Coronary artery (tissue), 2 donors: ENCODE data around the gene SFT2D3.

Experiments
- DNase-seq: peaks from one replicate; pipeline ENCODE4 v3.0.0-alpha.2; 2017; ENCODE audit warnings: low spot score
- H3K27ac ChIP-seq, 2 donors: fragments of 200-600 bp; sonication (generic); one replicate each; pipeline ENCODE4 v1.5.1; 2016 to 2019
- H3K4me3 ChIP-seq: fragments of 200-600 bp; sonication (generic); 2 replicates; pipeline ENCODE4 v1.5.1; 2016; ENCODE audit warnings: mild to moderate bottlenecking, moderate library complexity
- TF ChIP-seq, protein P1 (sequence below): fragments of 200-600 bp; sonication (generic); IDR thresholded peaks from one replicate; pipeline ENCODE4 v1.5.1; 2019; ENCODE audit warnings: antibody characterized with exemption

SFT2D3 gene

DNA sequence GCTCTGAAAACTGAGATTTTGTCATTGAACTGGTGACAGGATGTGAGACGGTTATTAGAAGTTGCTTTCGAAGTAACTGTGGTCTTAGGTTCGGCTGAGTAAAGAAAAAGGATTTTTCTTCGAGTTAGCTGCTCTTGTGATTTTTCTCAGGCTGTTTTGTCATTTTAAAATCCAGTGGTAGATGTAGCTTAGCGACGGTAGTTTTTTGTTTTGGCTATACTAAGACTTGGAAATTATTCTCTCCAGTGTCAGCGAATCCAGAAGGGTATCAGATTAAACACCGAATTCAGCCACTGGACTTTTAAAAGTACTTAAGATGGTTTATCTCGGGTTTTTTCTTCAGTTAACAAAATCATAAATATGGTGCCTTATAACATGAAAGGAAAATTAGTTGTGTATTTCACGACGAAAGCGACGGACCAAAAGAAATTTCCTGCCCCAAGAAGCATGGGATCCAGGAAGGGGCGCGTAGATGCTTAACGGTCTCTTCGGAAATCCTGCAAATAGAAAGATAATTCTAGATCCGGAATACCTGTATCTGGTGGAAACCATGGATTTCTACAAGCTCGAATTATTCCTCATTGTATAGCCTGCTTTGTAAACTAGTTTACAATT, 1.2 kb downstream of the SFT2D3 start:
- DNase-seq = no peak
- TF ChIP-seq, protein P1, sequence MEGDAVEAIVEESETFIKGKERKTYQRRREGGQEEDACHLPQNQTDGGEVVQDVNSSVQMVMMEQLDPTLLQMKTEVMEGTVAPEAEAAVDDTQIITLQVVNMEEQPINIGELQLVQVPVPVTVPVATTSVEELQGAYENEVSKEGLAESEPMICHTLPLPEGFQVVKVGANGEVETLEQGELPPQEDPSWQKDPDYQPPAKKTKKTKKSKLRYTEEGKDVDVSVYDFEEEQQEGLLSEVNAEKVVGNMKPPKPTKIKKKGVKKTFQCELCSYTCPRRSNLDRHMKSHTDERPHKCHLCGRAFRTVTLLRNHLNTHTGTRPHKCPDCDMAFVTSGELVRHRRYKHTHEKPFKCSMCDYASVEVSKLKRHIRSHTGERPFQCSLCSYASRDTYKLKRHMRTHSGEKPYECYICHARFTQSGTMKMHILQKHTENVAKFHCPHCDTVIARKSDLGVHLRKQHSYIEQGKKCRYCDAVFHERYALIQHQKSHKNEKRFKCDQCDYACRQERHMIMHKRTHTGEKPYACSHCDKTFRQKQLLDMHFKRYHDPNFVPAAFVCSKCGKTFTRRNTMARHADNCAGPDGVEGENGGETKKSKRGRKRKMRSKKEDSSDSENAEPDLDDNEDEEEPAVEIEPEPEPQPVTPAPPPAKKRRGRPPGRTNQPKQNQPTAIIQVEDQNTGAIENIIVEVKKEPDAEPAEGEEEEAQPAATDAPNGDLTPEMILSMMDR = no peak
- H3K4me3 ChIP-seq = peak overlapping the region; percentile 89
- peak overlapping the region; percentile 89 to 97 for H3K27ac ChIP-seq

DNA sequence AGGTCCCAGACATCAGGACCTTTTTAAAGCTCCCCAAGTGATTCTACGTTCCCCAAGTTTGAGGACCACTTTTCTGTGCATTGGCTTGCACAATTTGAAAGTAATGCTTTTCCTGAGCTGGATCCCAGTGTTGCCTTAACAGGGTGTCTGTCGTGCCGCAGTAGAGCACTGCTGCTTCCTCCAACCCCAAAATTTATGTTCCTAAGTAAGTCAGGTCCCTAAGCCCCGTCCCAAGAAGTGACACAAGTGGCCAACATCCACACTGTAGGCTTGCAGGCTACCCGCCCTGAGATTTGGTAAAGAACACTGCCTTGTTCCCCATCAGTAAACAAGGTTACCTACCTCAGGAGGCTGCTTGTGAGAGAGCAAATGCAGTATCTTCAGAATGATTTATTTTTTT, 2.0 kb downstream of the SFT2D3 start:
- H3K4me3 ChIP-seq = peak overlapping the region; percentile 8
- H3K27ac ChIP-seq = no peak overlapping the region
- TF ChIP-seq, protein P1 = no peak
- no peak for DNase-seq

- Histone ChIP-seq H3K4me3 (no peak overlapping the region), H3K27ac (peak overlapping the region in 1 of 2 donors; percentile 55)
- TF ChIP-seq, protein P1 = no peak
- DNase-seq = no peak
Observed at GRCh38 chr2:127704641-127705390, 3.5 kb downstream of the SFT2D3 start.

DNA sequence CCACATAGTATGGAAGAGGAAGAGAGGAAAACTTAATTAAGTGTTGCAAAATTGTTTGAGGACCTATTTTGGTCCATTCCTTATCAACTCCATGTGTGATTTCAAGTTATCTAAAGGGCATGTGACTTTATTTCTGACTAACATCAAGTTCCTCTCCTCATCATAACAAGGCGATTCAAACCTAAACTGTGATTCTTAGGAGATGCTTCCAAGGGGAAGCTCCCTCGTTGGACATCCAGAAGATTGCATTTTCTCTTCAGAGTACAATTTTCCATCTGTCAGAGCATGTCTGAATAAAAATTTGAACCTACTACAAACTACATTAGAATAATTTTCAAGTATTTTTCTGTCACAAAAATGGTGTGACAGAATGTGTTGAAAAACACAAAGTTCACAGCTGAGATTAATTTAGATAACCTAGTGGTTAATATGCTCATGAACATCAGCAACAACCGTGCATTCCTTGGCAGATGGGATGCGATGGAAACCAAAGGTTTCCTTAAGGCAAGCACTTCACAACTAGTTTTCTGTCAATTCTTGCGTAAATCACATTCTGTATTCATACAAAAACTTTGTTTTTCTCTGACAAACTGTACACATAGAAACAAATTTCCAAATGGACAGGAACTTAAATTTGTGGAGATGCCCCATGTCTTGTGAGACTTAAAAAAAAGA, 4.2 kb downstream of the SFT2D3 start:
- TF ChIP-seq, protein P1 = no peak
- peak overlapping the region; percentile 25 to 55 for H3K27ac ChIP-seq
- no peak overlapping the region for H3K4me3 ChIP-seq
- DNase-seq = no peak

- no peak for DNase-seq
- TF ChIP-seq, protein P1 = no peak
- Histone ChIP-seq H3K4me3 (no peak overlapping the region), H3K27ac (peak overlapping the region in 1 of 2 donors; percentile 25)
Observed at GRCh38 chr2:127706215-127706990, 5.1 kb downstream of the SFT2D3 start.

GRCh38 chr2:127707890-127708648, 6.8 kb downstream of the SFT2D3 start:
- TF ChIP-seq, protein P1 = no peak
- Histone ChIP-seq H3K27ac (no peak overlapping the region), H3K4me3 (no peak overlapping the region)
- DNase-seq = no peak
